Measurements from ENCODE around the gene F10.

The F10 gene

GRCh38 chr13:113171250-113172125, 48.9 kb downstream of the F10 start:
- DNase-seq (ENCODE audit: low spot score), result no peak

GRCh38 chr13:113172419-113172926, 49.9 kb downstream of the F10 start:
- no peak for DNase-seq (ENCODE audit: low spot score)

GRCh38 chr13:113176280-113176679, 53.7 kb downstream of the F10 start:
- DNase-seq (ENCODE audit: low spot score), result no peak

- no peak for DNase-seq (ENCODE audit: low spot score)
Observed at GRCh38 chr13:113176822-113177221, 54.2 kb downstream of the F10 start.

- DNase-seq (ENCODE audit: low spot score), result no peak
Observed at GRCh38 chr13:113178070-113178895, 55.7 kb downstream of the F10 start.

- DNase-seq (ENCODE audit: low spot score), result no peak
Observed at GRCh38 chr13:113178896-113179167, 56.2 kb downstream of the F10 start.

- no peak for DNase-seq (ENCODE audit: low spot score)
Observed at GRCh38 chr13:113179374-113180230, 57.0 kb downstream of the F10 start.

- DNase-seq (ENCODE audit: low spot score), result no peak
Observed at GRCh38 chr13:113182046-113182445, 59.4 kb downstream of the F10 start.

- DNase-seq (ENCODE audit: low spot score), result peak; percentile 44
Observed at GRCh38 chr13:113183450-113184129, 61.0 kb downstream of the F10 start.

- DNase-seq (ENCODE audit: low spot score), result peak; percentile 27
Observed at GRCh38 chr13:113184568-113185440, 62.2 kb downstream of the F10 start.

GRCh38 chr13:113186061-113186900, 63.7 kb downstream of the F10 start:
- DNase-seq (ENCODE audit: low spot score), result no peak

GRCh38 chr13:113187263-113187669, 64.7 kb downstream of the F10 start:
- peak; percentile 81 for DNase-seq (ENCODE audit: low spot score)

- no peak for DNase-seq (ENCODE audit: low spot score)
Observed at GRCh38 chr13:113187883-113188665, 65.5 kb downstream of the F10 start.

- no peak for DNase-seq (ENCODE audit: low spot score)
Observed at GRCh38 chr13:113190181-113190580, 67.6 kb downstream of the F10 start.

GRCh38 chr13:113192279-113192678, 69.7 kb downstream of the F10 start:
- no peak for DNase-seq (ENCODE audit: low spot score)

- DNase-seq (ENCODE audit: low spot score), result no peak
Observed at GRCh38 chr13:113192902-113193301, 70.3 kb downstream of the F10 start.

- DNase-seq (ENCODE audit: low spot score), result no peak
Observed at GRCh38 chr13:113195360-113195759, 72.8 kb downstream of the F10 start.

GRCh38 chr13:113196970-113197737, 74.6 kb downstream of the F10 start:
- DNase-seq (ENCODE audit: low spot score), result no peak
